Loucy (cell line): ENCODE measurements around the gene TLR9.

Experiments used
- H2AFZ ChIP-seq: fragments of 200-600 bp; sonication (generic); 2 replicates; pipeline ENCODE4 v1.6.0; 2016; ENCODE audit warnings: antibody characterized with exemption, mild to moderate bottlenecking, low read length, moderate library complexity
- H3F3A ChIP-seq: fragments of 200-600 bp; 2 replicates; pipeline ENCODE4 v1.6.0; 2016; ENCODE audit warnings: antibody characterized with exemption, low read depth, mild to moderate bottlenecking
- H3K27me3 ChIP-seq: fragments of 200-600 bp; sonication (generic); 2 replicates; pipeline ENCODE4 v1.6.1; 2014; ENCODE audit warnings: low read length, mild to moderate bottlenecking; ENCODE audit not compliant: insufficient read depth, poor library complexity, severe bottlenecking
- H3K36me3 ChIP-seq: fragments of 200-600 bp; sonication (generic); 2 replicates; pipeline ENCODE4 v1.6.1; 2016; ENCODE audit warnings: low read length; ENCODE audit not compliant: insufficient read depth
- H3K4me1 ChIP-seq: fragments of 200-600 bp; sonication (generic); 2 replicates; pipeline ENCODE4 v1.5.1; 2014; ENCODE audit warnings: low read length, mild to moderate bottlenecking; ENCODE audit not compliant: insufficient read depth, poor library complexity, severe bottlenecking
- H3K4me2 ChIP-seq: fragments of 200-600 bp; sonication (generic); 2 replicates; pipeline ENCODE4 v1.6.0; 2014; ENCODE audit warnings: antibody characterized with exemption, low read length, low read depth, mild to moderate bottlenecking; ENCODE audit not compliant: poor library complexity, severe bottlenecking
- H3K4me3 ChIP-seq: fragments of 200-600 bp; sonication (generic); 2 replicates; pipeline ENCODE4 v1.5.1; 2014; ENCODE audit warnings: low read length, mild to moderate bottlenecking, mixed read lengths; ENCODE audit not compliant: poor library complexity, severe bottlenecking
- H3K79me2 ChIP-seq: fragments of 200-600 bp; sonication (generic); 2 replicates; pipeline ENCODE4 v1.6.1; 2014; ENCODE audit warnings: low read length; ENCODE audit not compliant: insufficient read depth
- H3K9ac ChIP-seq: fragments of 200-600 bp; sonication (generic); 2 replicates; pipeline ENCODE4 v1.6.0; 2014; ENCODE audit warnings: mild to moderate bottlenecking, low read depth, low read length, moderate library complexity; ENCODE audit not compliant: poor library complexity, severe bottlenecking
- H3K9me2 ChIP-seq: fragments of 200-600 bp; sonication (generic); replicated peaks from 2 replicates; pipeline ENCODE4 v1.6.1; 2016; ENCODE audit warnings: low read depth, low read length, mixed read lengths
- H3K9me3 ChIP-seq: fragments of 200-600 bp; sonication (generic); 2 replicates; pipeline ENCODE4 v1.6.1; 2014; ENCODE audit warnings: mild to moderate bottlenecking, antibody characterized with exemption, low read length, low read depth; ENCODE audit not compliant: insufficient read depth
- H4K20me1 ChIP-seq: fragments of 200-600 bp; sonication (generic); 2 replicates; pipeline ENCODE4 v1.6.0; 2014; ENCODE audit warnings: antibody characterized with exemption, low read length, mild to moderate bottlenecking; ENCODE audit not compliant: insufficient read depth, poor library complexity, severe bottlenecking
- CTCF ChIP-seq: fragments of 200-600 bp; sonication (generic); conservative IDR thresholded peaks from 2 replicates; pipeline ENCODE4 v1.5.1; 2014; ENCODE audit warnings: mild to moderate bottlenecking, antibody characterized with exemption, low read length
- EZH2phosphoT487 ChIP-seq: fragments of 200-600 bp; IDR thresholded peaks from 2 replicates; pipeline ENCODE4 v1.6.1; 2018; ENCODE audit warnings: antibody characterized with exemption, mild to moderate bottlenecking, moderate library complexity, borderline replicate concordance

The TLR9 gene

GRCh38 chr3:52172262-52172757 lies 53.1 kb downstream of the TLR9 start:
- Histone ChIP-seq H3K9me3 (no peaks in the 10 kb centered on the region), H3K79me2 (no peaks in the 10 kb centered on the region), H3K9me2 (no peaks in the 10 kb centered on the region), H3K4me3 (no peak overlapping the region), H3K4me2 (no peak overlapping the region), H3K36me3 (no peaks in the 10 kb centered on the region), H3K4me1 (peaks cover 4% of the 10 kb centered on the region), H3K27me3 (no peaks in the 10 kb centered on the region), H3F3A (no peaks in the 10 kb centered on the region), H3K9ac (no peak overlapping the region), H4K20me1 (no peaks in the 10 kb centered on the region), H2AFZ (no peak overlapping the region)
- TF ChIP-seq EZH2phosphoT487 (no peak), CTCF (no peak)

GRCh38 chr3:52171514-52172261 lies 53.8 kb downstream of the TLR9 start:
- Histone ChIP-seq H4K20me1 (no peaks in the 10 kb centered on the region), H3K4me2 (no peak overlapping the region), H3K79me2 (no peaks in the 10 kb centered on the region), H3K4me1 (peaks cover 4% of the 10 kb centered on the region), H2AFZ (no peak overlapping the region), H3K9ac (no peak overlapping the region), H3F3A (no peaks in the 10 kb centered on the region), H3K9me3 (no peaks in the 10 kb centered on the region), H3K27me3 (no peaks in the 10 kb centered on the region), H3K9me2 (no peaks in the 10 kb centered on the region), H3K36me3 (no peaks in the 10 kb centered on the region), H3K4me3 (no peak overlapping the region)
- TF ChIP-seq CTCF, result no peak
- no peak for TF ChIP-seq EZH2phosphoT487
